OCI-LY1 (cell line): ENCODE measurements around the gene NT5M.

ENCODE experiments used
- CTCF ChIP-seq: fragments of 200-600 bp; sonication (generic), shearing (Covaris generic); IDR thresholded peaks from 2 replicates; pipeline ENCODE4 v1.5.1; 2017; ENCODE audit warnings: mild to moderate bottlenecking, antibody characterized with exemption, low read length, moderate library complexity, mixed read lengths
- EZH2 ChIP-seq: fragments of 200-600 bp; sonication (generic), shearing (Covaris generic); IDR thresholded peaks from 2 replicates; pipeline ENCODE4 v1.8.0; 2017; ENCODE audit warnings: borderline replicate concordance, mixed run types, mild to moderate bottlenecking, antibody characterized with exemption, low read length, moderate library complexity, mixed read lengths

GRCh38 chr17:17382971-17383370 lies 79.8 kb downstream of the NT5M start:
- no peak for TF ChIP-seq EZH2
- TF ChIP-seq CTCF = no peak
